Effector memory CD4-positive, alpha-beta T cell (primary cell): ENCODE measurements around the gene GOLGA6L9.
"Not testable (repeated sequence)": the region's sequence is repeated elsewhere in the genome, so short reads cannot be mapped to it uniquely, and the experiment has no call there.

Experiments
- DNase-seq, 3 donors: peaks; one replicate each; pipeline ENCODE4 v3.0.0-alpha.2; 2020
- H3K27ac ChIP-seq: 2 replicates; pipeline ENCODE4 v1.7.0; 2013; ENCODE audit warnings: mild to moderate bottlenecking, low read length, moderate library complexity; ENCODE audit not compliant: insufficient read depth, poor library complexity, severe bottlenecking
- H3K27me3 ChIP-seq: replicated peaks from 2 replicates; pipeline ENCODE4 v1.7.0; 2013; ENCODE audit warnings: mild to moderate bottlenecking, low read length; ENCODE audit not compliant: insufficient read depth, control insufficient read depth, poor library complexity, severe bottlenecking
- H3K36me3 ChIP-seq: 2 replicates; pipeline ENCODE4 v1.7.0; 2013; ENCODE audit warnings: mild to moderate bottlenecking, low read length, moderate library complexity; ENCODE audit not compliant: control insufficient read depth, insufficient read depth
- H3K4me1 ChIP-seq: 2 replicates; pipeline ENCODE4 v1.7.0; 2013; ENCODE audit warnings: low read length, mild to moderate bottlenecking; ENCODE audit not compliant: control insufficient read depth, insufficient read depth, poor library complexity, severe bottlenecking
- H3K4me3 ChIP-seq: 2 replicates; pipeline ENCODE4 v1.7.0; 2013; ENCODE audit warnings: low read length, low read depth, mild to moderate bottlenecking; ENCODE audit not compliant: insufficient read depth, poor library complexity, severe bottlenecking
- H3K9me3 ChIP-seq: 2 replicates; pipeline ENCODE4 v1.7.0; 2013; ENCODE audit warnings: mild to moderate bottlenecking, low read length, moderate library complexity; ENCODE audit not compliant: control insufficient read depth

GOLGA6L9 gene

DNA sequence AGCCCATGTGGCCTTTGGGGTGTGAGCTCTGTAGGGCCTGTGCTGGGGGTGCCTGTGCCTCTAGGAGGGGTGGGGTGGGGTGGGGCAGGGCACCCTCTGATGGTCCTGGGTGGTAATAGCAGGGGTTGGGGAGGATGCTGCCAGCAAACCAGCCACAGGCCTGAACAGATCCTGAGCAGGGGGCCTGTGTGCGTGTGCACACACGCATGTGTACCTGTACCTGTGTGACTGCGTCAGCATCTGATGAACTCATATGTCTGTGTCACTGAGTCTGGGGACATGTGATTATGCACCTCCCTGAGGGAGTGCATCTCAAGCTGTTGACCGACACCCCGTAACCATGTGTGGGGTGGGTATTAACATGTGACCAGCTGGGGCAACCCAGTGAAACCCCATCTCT is 36.0 kb downstream of the GOLGA6L9 start:
- not testable (repeated sequence) for H3K9me3 ChIP-seq, H3K27ac ChIP-seq

DNA sequence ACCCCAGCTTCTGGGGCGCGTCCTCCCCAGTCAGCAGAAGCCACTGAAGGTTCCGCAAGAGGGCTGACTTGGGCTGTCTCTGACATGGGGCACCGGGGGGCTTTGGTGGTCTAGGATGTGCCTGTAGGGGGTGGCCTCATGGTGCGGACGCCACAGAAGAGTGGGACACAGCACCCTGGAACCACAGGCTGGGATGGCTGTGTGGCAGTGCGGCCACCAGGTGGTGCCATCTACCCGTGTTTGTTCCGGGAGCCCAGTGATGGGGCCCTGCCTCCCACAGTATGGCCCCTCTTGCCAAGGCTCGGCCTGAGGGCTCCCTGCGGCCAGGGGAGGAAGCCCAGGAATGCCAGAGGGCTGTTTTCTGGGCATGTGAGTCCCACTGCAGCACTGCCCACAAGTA is 38.6 kb downstream of the GOLGA6L9 start:
- H3K27me3 ChIP-seq, H3K9me3 ChIP-seq, H3K4me1 ChIP-seq, H3K36me3 ChIP-seq, DNase-seq, H3K27ac ChIP-seq, H3K4me3 ChIP-seq: not testable (repeated sequence)

More for the DNA sequence above, 36.0 kb downstream of the GOLGA6L9 start:
- H3K27me3 ChIP-seq, H3K4me1 ChIP-seq, H3K36me3 ChIP-seq, H3K4me3 ChIP-seq, DNase-seq: not testable (repeated sequence)

DNA sequence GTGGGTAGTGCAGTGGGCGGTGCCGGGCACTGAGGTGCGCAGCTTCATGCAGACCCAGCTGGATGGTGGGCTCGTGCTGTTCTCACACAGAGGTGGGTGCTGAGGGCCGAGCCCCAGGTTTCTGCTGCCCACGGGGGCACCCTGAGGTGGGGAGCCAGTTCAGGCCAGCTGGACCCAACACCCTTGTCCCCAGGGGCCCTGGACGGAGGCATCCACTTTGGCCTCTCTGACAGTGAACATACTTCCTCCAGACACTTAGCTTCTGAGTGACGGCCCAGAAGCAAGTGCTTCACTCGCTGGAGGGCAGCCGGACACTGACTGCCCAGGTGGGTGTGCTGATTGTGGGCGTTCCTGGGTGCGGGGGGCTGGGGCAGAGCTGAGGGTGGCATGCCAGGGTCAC is 39.8 kb downstream of the GOLGA6L9 start:
- H3K9me3 ChIP-seq, DNase-seq, H3K4me3 ChIP-seq: not testable (repeated sequence)

DNA sequence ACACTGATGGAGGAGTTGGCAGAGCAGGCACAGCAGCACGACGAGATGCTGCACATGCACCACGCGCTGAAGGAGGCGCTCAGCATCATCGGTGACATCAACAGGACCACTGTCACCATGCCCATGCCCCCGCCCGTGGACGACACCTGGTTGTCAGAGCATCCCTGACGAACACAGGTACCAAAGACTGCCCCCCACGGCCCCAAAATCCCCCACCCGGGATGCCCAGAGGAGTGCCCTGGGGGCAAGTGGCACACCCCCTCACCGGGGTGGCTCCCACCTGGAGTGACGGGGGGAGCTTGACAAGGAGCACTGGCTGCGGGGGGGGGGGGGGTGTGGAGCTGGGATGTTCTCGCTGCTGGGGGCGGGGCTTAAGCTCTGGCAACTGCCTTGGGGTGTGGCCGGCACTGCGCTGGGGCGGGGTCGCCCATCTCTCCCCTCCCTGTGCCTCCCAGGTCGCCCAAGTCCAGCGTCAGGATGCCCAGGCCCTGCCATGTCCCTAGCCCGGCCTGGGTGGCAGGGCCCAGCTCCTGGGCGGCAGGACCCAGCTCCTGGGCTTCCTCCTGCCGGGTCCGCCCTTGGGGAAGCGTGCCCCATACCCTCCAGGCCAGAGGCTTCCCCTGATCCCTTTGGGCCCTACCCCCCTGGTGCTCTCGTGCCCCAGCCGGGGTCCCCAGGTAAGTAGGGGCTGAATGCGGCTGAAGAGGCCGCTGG is 42.8 kb downstream of the GOLGA6L9 start:
- not testable (repeated sequence) for DNase-seq, H3K27me3 ChIP-seq, H3K4me3 ChIP-seq, H3K9me3 ChIP-seq, H3K27ac ChIP-seq, H3K4me1 ChIP-seq, H3K36me3 ChIP-seq

More for the DNA sequence above, 39.8 kb downstream of the GOLGA6L9 start:
- H3K4me1 ChIP-seq, H3K27me3 ChIP-seq, H3K27ac ChIP-seq, H3K36me3 ChIP-seq: not testable (repeated sequence)

DNA sequence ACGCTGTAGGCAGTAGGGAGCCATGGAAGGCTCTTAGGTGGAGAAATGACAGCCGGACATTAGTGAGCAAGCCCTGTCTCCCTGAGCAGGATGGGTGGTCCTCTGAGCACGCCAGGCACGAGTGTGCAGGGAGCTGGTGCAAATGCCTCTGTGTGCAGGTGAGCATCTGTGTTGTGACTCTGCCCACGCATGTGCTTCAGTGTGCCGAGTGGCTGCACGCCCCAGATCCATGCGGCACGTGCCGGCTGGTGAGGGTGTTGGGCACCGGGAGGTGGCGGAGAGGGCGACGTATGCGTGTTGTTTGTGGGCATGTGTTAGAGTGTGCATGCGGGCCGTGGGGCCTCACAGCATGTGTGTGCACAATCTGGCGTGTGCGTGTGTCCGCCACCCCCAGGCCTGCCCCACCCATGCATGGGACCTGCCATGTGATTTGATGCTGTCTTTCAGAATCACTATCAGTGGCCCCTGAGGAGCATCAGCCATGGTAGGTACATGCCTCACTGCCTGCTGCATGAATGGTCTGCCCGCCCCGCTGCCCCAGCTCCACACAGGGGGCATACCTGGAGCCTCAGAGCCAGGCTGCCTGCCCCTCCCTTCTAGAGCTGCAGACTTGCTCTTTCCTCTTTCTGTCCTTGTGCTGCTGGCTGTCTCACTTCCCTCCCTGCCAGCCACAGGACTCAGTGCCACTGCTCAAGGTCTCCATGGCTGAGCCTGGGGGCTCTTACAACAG is 45.1 kb downstream of the GOLGA6L9 start:
- not testable (repeated sequence) for H3K4me3 ChIP-seq, H3K4me1 ChIP-seq, DNase-seq

DNA sequence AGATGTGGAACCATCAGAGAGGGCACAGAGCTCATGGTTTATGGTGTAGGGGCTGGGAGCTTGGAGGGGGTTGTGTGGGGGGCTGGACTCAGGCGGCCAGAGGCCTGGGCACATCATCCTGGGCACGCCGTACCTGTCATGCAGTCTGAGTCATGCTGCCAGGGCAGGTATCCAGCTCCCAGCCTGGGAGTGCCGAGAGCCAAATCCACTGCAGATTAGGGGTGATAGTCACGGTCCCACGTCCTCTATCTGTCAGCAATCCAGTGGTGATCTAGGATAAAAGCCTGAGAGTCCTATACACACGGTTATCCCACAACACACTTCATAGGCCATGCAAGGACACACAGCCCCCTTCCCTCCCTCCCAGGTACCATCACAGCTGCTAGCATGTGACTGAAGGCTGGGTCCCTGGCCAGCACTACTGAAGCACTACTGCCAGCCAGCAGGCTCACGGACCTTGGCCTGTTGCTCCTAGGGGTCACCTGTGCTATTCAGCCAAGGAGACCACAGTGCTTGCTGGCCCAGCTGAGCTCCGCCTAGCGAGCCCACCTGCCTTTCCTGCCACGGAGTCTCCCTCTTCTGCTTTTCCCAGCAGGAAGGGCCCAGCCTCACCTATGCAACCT is 45.8 kb downstream of the GOLGA6L9 start:
- not testable (repeated sequence) for H3K27ac ChIP-seq, H3K27me3 ChIP-seq, H3K9me3 ChIP-seq, H3K4me1 ChIP-seq, DNase-seq, H3K36me3 ChIP-seq, H3K4me3 ChIP-seq

More for the DNA sequence above, 45.1 kb downstream of the GOLGA6L9 start:
- not testable (repeated sequence) for H3K27ac ChIP-seq, H3K36me3 ChIP-seq, H3K27me3 ChIP-seq, H3K9me3 ChIP-seq

DNA sequence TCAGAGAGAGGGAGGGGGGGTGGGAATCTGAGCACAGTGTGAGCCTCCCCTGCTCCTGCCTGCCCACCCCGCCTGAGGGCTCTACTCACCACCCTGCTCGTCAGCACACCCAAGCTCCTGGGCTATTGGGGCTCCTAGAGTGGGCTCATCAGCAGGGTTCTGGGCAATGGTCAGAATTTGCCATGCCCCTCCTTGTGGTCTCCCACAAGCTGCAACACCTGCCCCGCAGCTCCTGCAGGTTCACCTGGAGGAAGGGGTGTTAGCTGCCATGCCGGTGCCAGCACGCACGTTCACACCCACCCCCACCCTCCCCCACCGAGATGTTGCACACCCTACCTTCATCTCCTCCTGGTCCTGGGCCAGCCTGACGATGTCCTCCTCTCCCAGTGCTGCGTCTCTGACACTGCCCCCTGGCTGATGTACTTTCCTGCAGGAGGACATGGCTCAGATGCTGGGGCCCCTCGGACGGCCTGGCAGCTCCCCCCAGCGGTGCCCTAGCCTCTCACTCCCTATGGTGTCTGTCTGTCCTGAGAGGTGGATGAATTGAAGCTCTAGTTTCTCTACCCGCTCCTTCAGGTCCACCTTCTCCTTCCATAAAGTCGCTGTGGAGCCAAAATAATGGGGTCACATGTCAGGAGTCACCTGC is 47.2 kb downstream of the GOLGA6L9 start:
- H3K4me3 ChIP-seq, H3K36me3 ChIP-seq, H3K27ac ChIP-seq, H3K27me3 ChIP-seq, DNase-seq, H3K4me1 ChIP-seq, H3K9me3 ChIP-seq: not testable (repeated sequence)

DNA sequence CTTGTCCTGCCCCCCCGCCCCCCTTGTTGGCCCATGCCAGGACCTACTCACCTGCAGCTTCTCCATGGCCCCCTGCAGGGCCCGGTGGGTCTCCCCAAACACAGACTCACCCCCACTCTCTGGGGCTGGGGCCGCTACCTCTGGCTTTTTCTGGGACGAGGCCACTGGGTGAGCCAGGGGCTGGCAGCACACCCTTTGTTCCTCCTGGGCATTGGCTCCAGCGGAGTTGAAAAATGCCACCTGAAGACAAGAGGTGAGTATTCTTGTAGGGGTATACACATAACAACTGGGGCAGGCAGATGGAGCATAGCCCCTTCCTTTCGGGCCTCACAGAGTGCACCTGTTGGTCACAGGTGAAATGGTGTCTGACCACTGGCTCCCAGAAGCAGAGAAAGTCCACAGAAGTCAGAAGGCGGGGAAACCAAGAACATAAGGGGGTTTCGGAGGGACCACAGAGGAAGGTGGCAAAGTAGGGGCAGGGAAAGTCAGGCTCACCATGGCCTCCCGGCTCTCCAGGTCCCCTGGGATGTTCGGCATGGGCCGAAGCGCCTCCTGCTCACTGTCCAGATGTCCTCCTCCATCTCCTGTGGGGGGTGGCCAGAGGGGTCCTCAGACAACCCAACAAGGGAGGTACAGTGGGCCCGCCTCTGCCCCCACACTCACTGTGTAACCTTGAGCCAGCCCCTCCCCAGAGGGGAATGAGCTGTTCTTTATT is 47.9 kb downstream of the GOLGA6L9 start:
- not testable (repeated sequence) for H3K4me1 ChIP-seq, DNase-seq, H3K4me3 ChIP-seq, H3K27ac ChIP-seq, H3K27me3 ChIP-seq, H3K36me3 ChIP-seq, H3K9me3 ChIP-seq
